ENCODE measurements around the gene TLCD3A. TPM values are rescaled to one million over a fixed set of nuclear protein-coding genes. Genes with fewer than 3 reads are reported as not detected.

The TLCD3A gene
- total and polyA plus RNA-seq, 9 of the 15 experiments (the other 6 are each of a cell fraction or from before 2014, with no cell fraction given), result 1.3 to 13.5 (median 7.3) TPM

GRCh38 chr17:699345-699744 lies 33.1 kb upstream of the TLCD3A start:
- H3K4me3 ChIP-seq, result no peak overlapping the region
- no peak for DNase-seq (ENCODE audit: extremely low read depth in 1 of 4, low spot score in 3 of 4)
- no peak overlapping the region for H3K4me2 ChIP-seq (ENCODE audit: insufficient read depth, low read length)
- no peaks in the 10 kb centered on the region for H3K79me2 ChIP-seq (ENCODE audit: control insufficient read depth, insufficient read depth, low read length)
- POLR2A ChIA-PET, result no interaction called here
- intact Hi-C loops (cut with micrococcal nuclease) (no loop called here), in situ Hi-C loops (cut with MboI) (no loop called here)
- H4K20me1 ChIP-seq (replicated peaks; ENCODE audit: control insufficient read depth, insufficient read depth, low read length), result no peaks in the 10 kb centered on the region
- H3K9me1 ChIP-seq (ENCODE audit: control insufficient read depth, insufficient read depth, low read length), result no peaks in the 10 kb centered on the region
- H3K9ac ChIP-seq (ENCODE audit: insufficient read depth in 1 of 2, low read depth in 2 of 2, low read length in 2 of 2), result no peak overlapping the region
- BruUV-seq (replicated peaks), result no TSS peak
- H2AFZ ChIP-seq (ENCODE audit: low read depth, low read length), result no peak overlapping the region
- no peaks in the 10 kb centered on the region for H3K27me3 ChIP-seq (ENCODE audit: control insufficient read depth in 2 of 2, insufficient read depth in 2 of 2, low read length in 2 of 2)
- H3K27ac ChIP-seq (ENCODE audit: extremely low read depth, low read depth, low read length), result no peak overlapping the region
- 84% methylated on average over 7 of the region's 7 CpGs for WGBS (ENCODE audit: insufficient coverage, low coverage, missing lambda C conversion rate)
- no peak for TF ChIP-seq ILK (tag; IDR thresholded peaks at IDR 0.05; ENCODE audit: borderline replicate concordance, low read depth)
- TF ChIP-seq EGR1 (conservative IDR thresholded peaks at IDR 0.05), result no peak
- TF ChIP-seq ATF6 (CRISPR knock-in tag; IDR thresholded peaks at IDR 0.05), result no peak
- no peak for TF ChIP-seq ZNF121 (CRISPR knock-in tag; conservative IDR thresholded peaks at IDR 0.05)
- no peak for TF ChIP-seq BRF1 (IDR thresholded peaks at IDR 0.05; ENCODE audit: borderline replicate concordance, extremely low read depth, insufficient read length)
- TF ChIP-seq ZBTB43 (CRISPR knock-in tag; IDR thresholded peaks at IDR 0.05), result no peak
- no peak for TF ChIP-seq PTTG1 (tag; IDR thresholded peaks at IDR 0.05; ENCODE audit: low read depth)
- TF ChIP-seq WHSC1 (IDR thresholded peaks at IDR 0.05; ENCODE audit: low read length), result no peak
- TF ChIP-seq ATF4 (CRISPR knock-in tag; IDR thresholded peaks at IDR 0.05), result no peak
- no peak for TF ChIP-seq SMAD1 (IDR thresholded peaks at IDR 0.05; ENCODE audit: low read depth, low read length, partially characterized antibody)
- no peak for TF ChIP-seq KLF1 (tag; IDR thresholded peaks at IDR 0.05)
- no peak for TF ChIP-seq DPF2 (IDR thresholded peaks at IDR 0.05)
- TF ChIP-seq YY1 (IDR thresholded peaks at IDR 0.05; ENCODE audit: borderline replicate concordance in 1 of 3, control insufficient read depth in 1 of 3, extremely low read depth in 1 of 3, insufficient read depth in 3 of 3, insufficient read length in 1 of 3, insufficient replicate concordance in 2 of 3, low read depth in 1 of 3, low read length in 2 of 3), result no peak
- H3K36me3 ChIP-seq (ENCODE audit: control insufficient read depth, insufficient read depth, low read length), result peaks cover 31% of the 10 kb centered on the region
- H3K9me3 ChIP-seq (replicated peaks; ENCODE audit: control insufficient read depth, insufficient read depth, low read depth, low read length), result no peaks in the 10 kb centered on the region
- ATAC-seq, result no peak
- CTCF ChIA-PET (ENCODE audit: low intra/inter-chr PET ratio), result interaction anchor here (1.4 kb wide), 1 partner anchor 287 kb away, joined by 5 read pairs; no protein-coding TSS in a partner anchor
- no peaks in the 10 kb centered on the region for H3K4me1 ChIP-seq (replicated peaks in 1 of 2; ENCODE audit: control insufficient read depth in 2 of 2, insufficient read depth in 2 of 2, low read length in 2 of 2)
- FAIRE-seq, result no peak

Measured in K562 (cell line).